Measurements from ENCODE around the gene TASP1. TPM values are rescaled to one million over a fixed set of nuclear protein-coding genes. Genes with fewer than 3 reads are reported as not detected.

TASP1 gene
- total RNA-seq, 1 donor from 2014 or later = 9.0 TPM

DNA sequence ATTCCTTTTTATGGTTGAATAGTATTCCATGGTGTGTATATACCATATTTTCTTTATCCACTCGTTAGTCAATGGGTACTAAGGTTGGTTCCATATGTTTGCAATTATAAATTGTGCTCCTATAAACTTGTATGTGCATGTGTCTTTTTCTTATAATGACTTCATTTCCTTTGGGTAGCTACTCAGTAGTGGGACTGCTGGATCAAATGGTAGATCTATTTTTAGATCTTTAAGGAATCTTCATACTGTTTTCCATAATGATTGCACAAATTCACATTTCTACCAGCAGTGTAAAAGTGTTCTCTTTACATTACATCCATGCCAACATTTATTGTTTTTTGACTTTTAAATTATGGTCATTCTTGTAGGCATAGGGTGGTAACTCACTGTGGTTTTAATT, 164.3 kb downstream of the TASP1 start:
- Mint-ChIP-seq H3K4me3 (ENCODE audit: unreplicated experiment) (no peak overlapping the region), H3K4me1 (ENCODE audit: unreplicated experiment) (no peaks in the 10 kb centered on the region), H3K36me3 (ENCODE audit: unreplicated experiment) (peaks cover 8% of the 10 kb centered on the region), H3K27ac (ENCODE audit: unreplicated experiment) (no peak overlapping the region), H3K27me3 (ENCODE audit: unreplicated experiment) (no peaks in the 10 kb centered on the region), H3K9me3 (ENCODE audit: unreplicated experiment) (peaks cover 15% of the 10 kb centered on the region)
- TF ChIP-seq, protein P1, sequence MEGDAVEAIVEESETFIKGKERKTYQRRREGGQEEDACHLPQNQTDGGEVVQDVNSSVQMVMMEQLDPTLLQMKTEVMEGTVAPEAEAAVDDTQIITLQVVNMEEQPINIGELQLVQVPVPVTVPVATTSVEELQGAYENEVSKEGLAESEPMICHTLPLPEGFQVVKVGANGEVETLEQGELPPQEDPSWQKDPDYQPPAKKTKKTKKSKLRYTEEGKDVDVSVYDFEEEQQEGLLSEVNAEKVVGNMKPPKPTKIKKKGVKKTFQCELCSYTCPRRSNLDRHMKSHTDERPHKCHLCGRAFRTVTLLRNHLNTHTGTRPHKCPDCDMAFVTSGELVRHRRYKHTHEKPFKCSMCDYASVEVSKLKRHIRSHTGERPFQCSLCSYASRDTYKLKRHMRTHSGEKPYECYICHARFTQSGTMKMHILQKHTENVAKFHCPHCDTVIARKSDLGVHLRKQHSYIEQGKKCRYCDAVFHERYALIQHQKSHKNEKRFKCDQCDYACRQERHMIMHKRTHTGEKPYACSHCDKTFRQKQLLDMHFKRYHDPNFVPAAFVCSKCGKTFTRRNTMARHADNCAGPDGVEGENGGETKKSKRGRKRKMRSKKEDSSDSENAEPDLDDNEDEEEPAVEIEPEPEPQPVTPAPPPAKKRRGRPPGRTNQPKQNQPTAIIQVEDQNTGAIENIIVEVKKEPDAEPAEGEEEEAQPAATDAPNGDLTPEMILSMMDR (IDR thresholded peaks at IDR 0.05) = no peak
- DNase-seq (ENCODE audit: extremely low spot score, unreplicated experiment) = no peak

DNA sequence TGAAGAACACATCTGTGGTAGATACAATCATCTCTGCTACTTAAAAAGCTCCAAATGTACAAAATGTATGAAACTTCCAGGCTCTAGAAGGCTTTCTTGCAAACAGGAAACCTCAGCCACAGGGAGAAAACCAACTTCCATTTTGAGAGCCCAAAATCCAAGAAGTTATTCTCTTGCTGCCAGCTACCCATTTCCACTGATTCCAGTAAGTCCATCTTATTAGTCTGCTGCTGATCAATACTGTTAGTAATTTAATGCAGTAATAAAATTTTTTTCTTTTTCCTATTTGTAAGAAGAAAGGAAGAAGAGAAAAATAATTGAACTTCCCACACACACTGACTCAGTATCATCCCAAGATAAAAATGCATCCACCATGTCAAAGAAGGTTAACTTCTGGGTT, 169.5 kb downstream of the TASP1 start:
- Mint-ChIP-seq H3K9me3 (ENCODE audit: unreplicated experiment) (peaks cover 15% of the 10 kb centered on the region), H3K27me3 (ENCODE audit: unreplicated experiment) (no peaks in the 10 kb centered on the region), H3K4me3 (ENCODE audit: unreplicated experiment) (no peak overlapping the region), H3K27ac (ENCODE audit: unreplicated experiment) (no peak overlapping the region), H3K36me3 (ENCODE audit: unreplicated experiment) (peaks cover 13% of the 10 kb centered on the region), H3K4me1 (ENCODE audit: unreplicated experiment) (peaks cover 4% of the 10 kb centered on the region)
- TF ChIP-seq, protein P1 (IDR thresholded peaks at IDR 0.05) = no peak
- DNase-seq (ENCODE audit: extremely low spot score, unreplicated experiment) = no peak

DNA sequence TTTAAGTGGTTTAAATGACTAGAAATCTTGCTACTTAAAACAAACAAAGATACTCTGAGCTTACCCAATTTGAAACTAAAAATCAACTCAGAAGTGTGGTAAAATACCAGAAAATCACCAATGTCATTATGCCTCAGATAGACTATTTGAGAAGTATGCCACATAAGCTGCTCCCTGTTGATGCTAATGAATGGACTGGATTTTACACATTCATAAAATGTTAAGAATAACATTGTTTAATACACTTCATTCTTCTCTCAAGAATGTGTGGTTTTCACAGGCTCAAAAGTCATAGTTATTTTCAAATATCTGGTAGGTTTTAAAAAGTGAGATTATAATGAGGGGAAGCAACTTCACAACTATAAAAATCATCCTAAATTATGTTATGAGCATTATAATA, 170.6 kb downstream of the TASP1 start:
- DNase-seq (ENCODE audit: extremely low spot score, unreplicated experiment) = no peak

DNA sequence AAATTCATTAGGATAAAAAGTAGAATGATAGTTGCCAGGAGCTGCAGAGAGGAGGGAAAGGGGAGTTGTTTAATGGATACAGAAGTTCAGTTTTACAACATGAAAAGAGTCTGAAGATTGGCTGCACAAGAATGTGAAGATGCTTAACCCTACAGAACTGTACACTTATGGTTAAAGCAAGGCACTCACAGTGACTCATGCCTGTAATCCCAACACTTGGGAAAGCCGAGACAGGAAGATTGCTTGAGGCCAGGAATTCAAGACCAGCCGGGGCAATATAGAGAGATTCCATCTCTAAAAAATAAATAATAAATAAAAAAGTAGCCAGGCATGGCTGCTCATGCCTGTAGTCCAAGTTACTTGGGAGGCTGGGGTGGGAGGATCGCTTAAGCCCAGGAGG, 174.0 kb downstream of the TASP1 start:
- Mint-ChIP-seq H3K36me3 (ENCODE audit: unreplicated experiment) (peaks cover 7% of the 10 kb centered on the region), H3K27me3 (ENCODE audit: unreplicated experiment) (no peaks in the 10 kb centered on the region), H3K27ac (ENCODE audit: unreplicated experiment) (no peak overlapping the region), H3K4me3 (ENCODE audit: unreplicated experiment) (no peak overlapping the region), H3K9me3 (ENCODE audit: unreplicated experiment) (no peaks in the 10 kb centered on the region), H3K4me1 (ENCODE audit: unreplicated experiment) (peaks cover 4% of the 10 kb centered on the region)
- DNase-seq (ENCODE audit: extremely low spot score, unreplicated experiment) = no peak
- TF ChIP-seq, protein P1 (IDR thresholded peaks at IDR 0.05) = no peak

More for the DNA sequence above, 170.6 kb downstream of the TASP1 start:
- Mint-ChIP-seq H3K36me3 (ENCODE audit: unreplicated experiment) (peaks cover 13% of the 10 kb centered on the region), H3K4me3 (ENCODE audit: unreplicated experiment) (no peak overlapping the region), H3K27ac (ENCODE audit: unreplicated experiment) (no peak overlapping the region), H3K4me1 (ENCODE audit: unreplicated experiment) (peaks cover 4% of the 10 kb centered on the region), H3K9me3 (ENCODE audit: unreplicated experiment) (peaks cover 15% of the 10 kb centered on the region), H3K27me3 (ENCODE audit: unreplicated experiment) (no peaks in the 10 kb centered on the region)
- TF ChIP-seq, protein P1 (IDR thresholded peaks at IDR 0.05) = no peak

DNA sequence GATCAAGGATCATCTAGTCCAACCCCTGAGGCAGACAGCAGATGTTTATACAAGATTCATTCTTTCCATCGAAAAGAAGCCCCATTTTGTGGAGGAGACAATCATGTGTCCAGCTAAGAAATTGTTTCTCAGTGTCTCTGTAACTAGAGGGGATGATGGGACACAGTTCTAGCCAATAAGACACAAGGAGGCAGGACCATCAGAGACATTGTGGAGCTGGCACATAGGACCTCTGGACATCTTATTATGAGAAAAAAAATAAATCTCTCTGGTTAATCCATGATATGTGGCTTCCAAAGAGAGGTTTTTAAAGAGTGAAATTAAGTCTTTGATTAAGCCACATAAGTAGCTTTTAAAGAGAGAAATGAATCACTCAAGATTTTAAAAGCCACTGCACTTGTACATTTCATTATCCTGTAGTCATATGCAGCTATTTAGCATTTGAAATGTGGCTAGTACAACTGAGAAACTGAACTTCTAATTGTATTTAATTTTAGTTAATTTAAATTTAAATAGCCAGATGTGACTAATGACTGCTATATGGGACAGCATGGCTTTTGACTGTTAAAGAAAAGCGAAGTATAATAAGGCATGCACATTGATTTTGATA, 176.8 kb downstream of the TASP1 start:
- Mint-ChIP-seq H3K27ac (ENCODE audit: unreplicated experiment) (no peak overlapping the region), H3K9me3 (ENCODE audit: unreplicated experiment) (no peaks in the 10 kb centered on the region), H3K4me1 (ENCODE audit: unreplicated experiment) (peaks cover 4% of the 10 kb centered on the region), H3K4me3 (ENCODE audit: unreplicated experiment) (no peak overlapping the region), H3K36me3 (ENCODE audit: unreplicated experiment) (no peaks in the 10 kb centered on the region), H3K27me3 (ENCODE audit: unreplicated experiment) (no peaks in the 10 kb centered on the region)
- no peak for DNase-seq (ENCODE audit: extremely low spot score, unreplicated experiment)
- TF ChIP-seq, protein P1 (IDR thresholded peaks at IDR 0.05) = no peak
